GM18526 (cell line): ENCODE data around the gene LCNL1.

Experiments used
- POLR2A ChIP-seq: IDR thresholded peaks from 3 replicates; pipeline ENCODE4 v1.6.1; 2011; ENCODE audit not compliant: insufficient read length; ENCODE audit errors: extremely low read depth

LCNL1 gene

GRCh38 chr9:137027369-137028262 is 44.8 kb downstream of the LCNL1 start, which contains the start of gene ABCA2:
TSS of gene ABCA2 (minus strand) at chr9:137028237. CDS start at chr9:137028140, 97 bp downstream.
- no peak for TF ChIP-seq POLR2A

DNA sequence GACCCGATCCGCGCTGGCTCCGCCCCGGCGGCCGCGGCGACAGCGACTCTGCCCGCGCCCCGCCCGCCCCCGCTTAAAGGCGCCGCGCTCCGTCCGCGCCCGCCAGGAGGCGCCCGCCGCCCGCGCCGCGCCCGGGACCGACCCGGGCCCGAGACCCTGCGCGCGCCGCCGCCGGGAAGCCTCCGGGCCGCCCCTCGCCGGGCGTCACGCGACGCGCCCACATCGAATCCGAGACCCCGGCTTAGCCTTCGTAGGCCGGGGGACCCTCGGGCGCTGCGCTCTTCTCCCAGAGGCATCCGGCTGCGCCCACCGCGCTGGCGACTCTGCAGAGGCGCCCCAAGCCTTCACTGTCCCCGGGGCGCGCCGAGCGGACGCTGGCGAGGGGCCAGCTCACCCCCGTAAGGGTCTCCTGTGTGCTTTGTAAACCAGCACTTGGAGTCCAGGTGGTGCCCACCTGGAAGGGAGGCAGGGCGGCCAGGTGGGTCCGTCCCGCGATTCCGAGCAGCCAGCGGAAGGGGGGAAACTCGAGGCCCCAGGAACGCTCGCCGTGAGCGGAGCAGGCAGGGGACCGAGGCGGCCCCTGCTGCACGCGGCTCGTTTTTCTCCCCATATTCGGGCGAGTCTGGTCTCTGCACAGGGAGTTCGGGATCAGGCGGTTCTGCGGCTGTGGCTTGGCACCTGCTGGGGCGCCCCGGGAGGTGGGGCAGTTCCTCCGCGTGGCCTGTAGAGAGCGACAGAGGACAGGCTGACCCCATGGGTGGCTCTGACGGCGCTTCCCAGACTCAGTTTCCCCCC is 45.7 kb downstream of the LCNL1 start:
- no peak for TF ChIP-seq POLR2A

DNA sequence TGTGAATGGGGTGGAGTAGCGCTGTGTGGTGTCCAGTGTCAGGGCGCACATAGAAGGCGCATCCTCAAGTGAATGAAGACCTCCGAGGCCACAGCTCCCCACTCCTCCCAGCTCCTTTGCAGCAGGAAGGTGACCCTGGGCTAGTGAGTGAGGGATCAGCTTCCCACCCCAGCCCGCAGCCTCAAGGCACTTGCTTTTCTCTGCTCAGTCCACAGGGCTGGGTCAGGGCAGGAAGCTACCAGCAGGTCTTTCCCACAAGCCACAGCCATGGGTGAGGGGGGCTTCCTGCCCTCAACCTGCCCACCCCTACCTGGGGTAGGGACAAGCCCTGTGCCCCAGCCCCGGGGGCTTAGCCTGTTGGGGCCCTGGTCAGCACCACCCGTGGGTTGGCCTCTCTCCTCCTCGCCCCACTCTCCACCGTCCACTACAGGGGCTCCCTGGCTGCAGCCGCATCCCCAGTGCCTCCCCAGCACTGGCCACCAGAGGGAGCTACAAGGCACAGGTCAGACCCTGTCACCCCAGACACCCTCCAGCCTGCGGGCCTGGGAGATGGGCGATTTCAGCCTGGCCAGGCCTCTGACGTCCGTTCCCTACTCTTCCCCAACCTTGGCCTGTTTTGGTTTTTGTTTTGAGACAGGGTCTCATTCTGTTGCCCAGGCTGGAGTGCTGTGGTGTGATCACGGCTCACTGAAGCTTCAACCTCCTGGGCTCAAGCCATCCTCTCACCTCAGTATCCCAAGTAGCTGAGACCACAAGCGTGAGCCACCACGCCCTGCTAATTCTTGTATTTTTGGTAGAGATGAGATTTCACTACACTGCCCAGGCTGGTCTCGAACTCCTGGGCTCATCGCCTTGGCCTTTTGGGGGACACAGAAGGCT is 46.5 kb downstream of the LCNL1 start:
- TF ChIP-seq POLR2A, result no peak

DNA sequence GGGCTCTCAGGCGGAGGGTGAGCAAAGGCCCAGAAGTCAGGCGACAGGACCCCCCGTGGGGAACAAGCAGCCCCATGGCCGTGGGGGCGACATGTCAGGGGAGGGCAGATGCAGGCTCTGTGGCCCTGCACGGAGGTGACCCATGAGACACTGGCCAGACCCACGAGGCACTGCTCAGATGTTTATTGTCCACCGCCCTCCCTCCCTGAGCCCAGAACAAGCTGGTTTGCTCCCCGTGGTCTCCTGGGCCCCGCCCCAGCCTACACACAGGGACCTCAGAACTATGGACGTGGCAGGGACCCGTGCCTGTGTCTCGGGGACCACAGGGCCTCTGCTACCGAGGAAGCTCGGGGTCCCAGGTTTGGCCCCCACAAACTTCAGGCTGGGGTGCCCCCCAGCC is 47.2 kb downstream of the LCNL1 start:
- TF ChIP-seq POLR2A, result no peak

- no peak for TF ChIP-seq POLR2A
Observed at GRCh38 chr9:137030538-137031527, 48.0 kb downstream of the LCNL1 start.

DNA sequence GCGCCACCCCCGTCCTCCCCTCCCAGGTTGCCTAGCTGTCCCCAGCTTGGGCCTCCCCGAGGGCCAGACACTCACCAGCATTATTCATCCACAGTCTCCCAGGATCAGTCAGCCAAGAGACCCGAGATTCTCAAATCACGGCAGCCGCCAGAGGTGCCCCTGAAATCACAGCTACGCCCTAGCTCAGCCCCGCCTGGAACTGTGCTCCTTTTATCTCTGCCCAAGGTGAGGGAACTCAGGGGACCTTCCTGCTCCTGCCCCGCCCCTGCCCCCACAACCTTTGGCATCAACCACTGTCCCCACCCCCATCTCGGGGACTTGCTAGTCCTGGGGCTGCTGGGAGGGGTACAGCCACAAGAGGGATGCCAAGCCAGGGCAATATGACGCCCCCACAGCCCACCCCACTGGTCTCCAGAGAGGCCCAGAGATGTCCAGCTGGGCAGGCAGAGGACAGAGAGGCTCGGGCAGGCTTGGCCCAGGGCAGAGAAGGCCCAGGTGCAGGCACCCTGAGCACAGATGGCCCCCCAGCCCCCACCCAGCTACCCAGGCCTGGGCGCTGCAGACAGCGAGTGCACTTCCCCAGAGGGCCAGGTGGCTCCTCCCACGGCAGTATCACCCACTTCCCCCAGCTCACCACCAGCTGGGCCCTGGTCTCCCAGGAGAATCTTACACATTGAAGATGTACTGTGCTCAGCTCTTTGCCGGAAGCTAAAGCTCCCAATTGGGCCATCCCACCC is 49.3 kb downstream of the LCNL1 start, which contains the start of gene FUT7:
TSS of gene FUT7 (minus strand) at position 185 of the 737 bp plus-strand sequence. CDS start at position 88, 97 bp downstream.
- TF ChIP-seq POLR2A, result no peak

- no peak for TF ChIP-seq POLR2A
Observed at GRCh38 chr9:137032858-137033257, 50.1 kb downstream of the LCNL1 start.

DNA sequence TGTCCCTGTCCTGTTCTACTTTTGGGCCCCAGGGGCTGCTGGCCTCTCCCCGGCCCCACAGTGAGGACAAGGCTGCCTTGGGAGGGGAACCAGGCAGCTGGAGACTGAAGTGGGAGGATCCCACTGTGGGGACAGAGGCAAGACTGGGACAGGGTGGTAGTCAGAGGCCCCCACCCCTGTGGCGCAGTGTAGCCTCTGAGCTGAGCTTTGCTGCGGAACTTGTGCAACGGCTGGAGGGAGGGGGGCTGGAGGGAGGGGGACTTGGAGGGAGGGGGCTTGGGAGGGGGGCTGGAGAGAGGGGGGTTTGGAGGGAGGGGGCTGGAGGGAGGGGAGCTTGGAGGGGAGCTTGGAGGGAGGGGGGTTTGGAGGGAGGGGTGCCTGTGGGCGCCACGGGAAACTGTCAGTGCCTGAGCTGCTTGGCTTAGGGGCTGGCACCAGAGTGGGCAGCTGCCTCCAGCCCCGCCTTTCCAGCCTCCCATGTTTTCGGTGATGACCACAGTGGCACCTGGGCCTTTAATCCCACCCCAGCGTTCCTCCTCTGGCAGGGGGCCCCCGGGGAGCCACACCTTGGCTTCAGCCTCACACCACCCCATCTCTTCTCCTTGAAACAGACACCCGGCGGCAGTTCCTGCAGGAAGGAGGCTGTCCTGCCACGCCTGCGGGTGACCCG is 51.4 kb downstream of the LCNL1 start:
- no peak for TF ChIP-seq POLR2A

DNA sequence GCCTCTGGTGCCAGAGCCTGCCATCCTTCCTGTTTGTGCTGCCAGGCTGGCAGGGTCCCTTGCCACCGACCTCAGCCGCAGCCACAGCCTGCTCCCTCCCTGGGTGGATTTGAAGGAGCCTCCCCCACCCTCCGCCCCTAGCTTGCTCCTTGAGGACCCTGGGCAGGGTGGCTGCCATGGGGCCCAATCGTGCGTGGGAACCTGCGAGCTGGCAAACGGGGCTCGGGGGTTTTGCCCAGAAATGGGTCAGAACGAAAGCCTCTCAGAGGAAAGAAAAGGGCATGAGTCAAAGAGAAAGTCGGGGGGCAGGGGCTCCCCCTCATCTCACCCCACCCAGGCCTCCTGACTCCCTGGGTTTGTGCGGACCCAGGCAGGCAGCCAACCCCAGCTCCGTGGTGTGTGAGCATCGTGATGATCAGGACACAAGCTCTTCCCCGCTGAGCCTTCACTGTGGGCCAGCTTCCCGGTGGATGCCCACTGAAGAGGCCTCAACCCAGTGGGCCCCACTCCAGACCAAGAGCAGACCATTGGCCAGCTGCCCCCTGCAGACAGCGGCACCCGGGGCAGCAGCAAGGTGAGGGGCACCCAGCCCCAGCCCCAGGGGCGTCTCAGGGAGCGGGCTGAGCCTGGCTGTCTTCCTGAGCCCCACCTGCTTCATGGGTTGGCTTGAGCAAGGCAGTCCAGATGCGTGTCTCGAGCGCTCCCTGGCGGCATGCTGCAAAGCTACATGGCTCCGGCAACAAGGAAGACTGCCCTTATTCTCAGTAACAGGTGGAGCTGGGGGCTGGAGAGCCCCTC is 52.1 kb downstream of the LCNL1 start:
- TF ChIP-seq POLR2A, result no peak
